Measurements from ENCODE around the gene MECP2.

- no peak for TF ChIP-seq CTCF (IDR thresholded peaks at IDR 0.05)
- TF ChIP-seq POLR2AphosphoS5 (IDR thresholded peaks at IDR 0.05) = no peak
- no peak for TF ChIP-seq POLR2A (IDR thresholded peaks at IDR 0.05)
- TF ChIP-seq EP300 (IDR thresholded peaks at IDR 0.05) = no peak
These were observed 14.4 kb downstream of the MECP2 start for GRCh38 chrX:154083126-154083517.

Measured in suprapubic skin (tissue), 4 donors.